Colonic mucosa (tissue), 4 donors: ENCODE measurements around the gene ANKFY1. TPM values are rescaled to one million over a fixed set of nuclear protein-coding genes. Genes with fewer than 3 reads are reported as not detected.

ENCODE experiments used
- DNase-seq: peaks from one replicate; pipeline ENCODE4 v3.0.0-alpha.2; 2020
- H3K27ac ChIP-seq: fragments of 200-600 bp; one replicate; pipeline ENCODE4 v1.8.0; 2021
- H3K27me3 ChIP-seq: fragments of 200-600 bp; one replicate; pipeline ENCODE4 v1.8.0; 2021
- H3K36me3 ChIP-seq: fragments of 200-600 bp; one replicate; pipeline ENCODE4 v1.8.0; 2021
- H3K4me1 ChIP-seq: fragments of 200-600 bp; one replicate; pipeline ENCODE4 v1.8.0; 2021; ENCODE audit warnings: mild to moderate bottlenecking
- H3K4me3 ChIP-seq: fragments of 200-600 bp; one replicate; pipeline ENCODE4 v1.8.0; 2021
- H3K9ac ChIP-seq, 2 donors: one replicate each; pipeline ENCODE4 v1.7.0; 2013; ENCODE audit warnings: control low read depth in 2 of 2, low read depth in 2 of 2, low read length in 2 of 2
- H3K9me3 ChIP-seq: fragments of 200-600 bp; one replicate; pipeline ENCODE4 v1.8.0; 2021
- intact Hi-C: fragments of 100-400 bp; cut with DNase I; formaldehyde crosslinking; loops from one replicate; pipeline ENCODE4 v1.14.1; 2022
- total RNA-seq, 2 donors: library from RNA; stranded (reverse); fragmentation: NEBNext Ultra II Directional in 1 of 2; extraction: Animal tissue kit (Norgen Biotek cat#: 25700) in 1 of 2; gene quantifications; one replicate each; pipeline ENCODE4 v1.2.1, GENCODE V29; 2021
- TF ChIP-seq, protein P1 (sequence below): fragments of 200-600 bp; IDR thresholded peaks from one replicate; pipeline ENCODE4 v1.8.0; 2022; ENCODE audit warnings: antibody characterized with exemption, mild to moderate bottlenecking
- donor health status: healthy.
- donor health status: DM: no; HTN: no; CAD: no.
- donor health status: DM: no; HTN: no; CAD: no.

ANKFY1 gene
- total RNA-seq, 2 donors from 2014 or later: 43.8 to 51.8 TPM

DNA sequence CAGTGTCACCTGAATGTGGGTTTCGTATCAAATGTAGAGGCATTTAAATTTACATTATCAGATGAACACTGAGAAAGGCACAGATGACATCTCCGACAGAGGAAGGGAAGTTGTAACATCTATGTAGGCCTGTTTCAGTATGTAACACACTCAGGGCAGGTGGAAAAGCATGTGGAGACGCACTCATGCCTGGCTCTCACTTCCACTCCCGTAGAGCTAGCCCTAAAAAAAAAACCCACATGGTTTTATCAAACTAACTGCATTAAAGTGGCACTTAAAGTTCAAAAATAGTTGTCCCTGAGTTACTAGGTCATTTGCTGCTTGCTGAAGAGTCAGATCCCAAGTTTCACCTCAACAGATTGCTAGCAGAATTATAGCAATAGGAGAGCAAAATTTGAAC is 6.1 kb upstream of the ANKFY1 start:
- Histone ChIP-seq H3K27me3 (no peaks in the 10 kb centered on the region), H3K9me3 (no peaks in the 10 kb centered on the region), H3K27ac (no peak overlapping the region), H3K9ac (no peak overlapping the region), H3K4me1 (no peaks in the 10 kb centered on the region), H3K4me3 (no peak overlapping the region), H3K36me3 (no peaks in the 10 kb centered on the region)
- intact Hi-C loops: no loop called here
- no peak for DNase-seq
- TF ChIP-seq, protein P1, sequence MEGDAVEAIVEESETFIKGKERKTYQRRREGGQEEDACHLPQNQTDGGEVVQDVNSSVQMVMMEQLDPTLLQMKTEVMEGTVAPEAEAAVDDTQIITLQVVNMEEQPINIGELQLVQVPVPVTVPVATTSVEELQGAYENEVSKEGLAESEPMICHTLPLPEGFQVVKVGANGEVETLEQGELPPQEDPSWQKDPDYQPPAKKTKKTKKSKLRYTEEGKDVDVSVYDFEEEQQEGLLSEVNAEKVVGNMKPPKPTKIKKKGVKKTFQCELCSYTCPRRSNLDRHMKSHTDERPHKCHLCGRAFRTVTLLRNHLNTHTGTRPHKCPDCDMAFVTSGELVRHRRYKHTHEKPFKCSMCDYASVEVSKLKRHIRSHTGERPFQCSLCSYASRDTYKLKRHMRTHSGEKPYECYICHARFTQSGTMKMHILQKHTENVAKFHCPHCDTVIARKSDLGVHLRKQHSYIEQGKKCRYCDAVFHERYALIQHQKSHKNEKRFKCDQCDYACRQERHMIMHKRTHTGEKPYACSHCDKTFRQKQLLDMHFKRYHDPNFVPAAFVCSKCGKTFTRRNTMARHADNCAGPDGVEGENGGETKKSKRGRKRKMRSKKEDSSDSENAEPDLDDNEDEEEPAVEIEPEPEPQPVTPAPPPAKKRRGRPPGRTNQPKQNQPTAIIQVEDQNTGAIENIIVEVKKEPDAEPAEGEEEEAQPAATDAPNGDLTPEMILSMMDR: no peak

DNA sequence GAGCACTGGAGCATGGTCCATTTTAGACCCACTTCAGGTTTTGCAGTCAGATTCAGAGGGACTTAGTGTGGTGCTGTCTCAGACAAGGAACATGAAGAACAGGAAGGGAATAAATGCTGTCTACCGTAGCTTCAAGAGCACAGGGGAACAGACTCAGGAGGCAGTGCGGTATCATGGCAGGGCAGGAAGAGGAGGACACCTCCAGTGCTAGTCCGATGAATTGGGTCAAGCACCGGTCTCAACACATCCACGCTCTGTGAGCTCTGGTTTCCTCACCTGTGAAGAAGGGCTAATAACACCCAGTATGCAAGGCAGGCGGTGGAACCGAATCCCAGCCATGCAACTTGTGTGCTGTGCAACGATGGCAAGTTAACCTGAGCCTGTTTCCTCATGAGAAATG is 3.6 kb upstream of the ANKFY1 start:
- no peak overlapping the region for H3K27ac ChIP-seq
- H3K4me3 ChIP-seq: no peak overlapping the region
- H3K4me1 ChIP-seq: no peaks in the 10 kb centered on the region
- no peaks in the 10 kb centered on the region for H3K9me3 ChIP-seq
- H3K27me3 ChIP-seq: no peaks in the 10 kb centered on the region
- TF ChIP-seq, protein P1: no peak
- intact Hi-C loops: no loop called here
- no peaks in the 10 kb centered on the region for H3K36me3 ChIP-seq
- no peak overlapping the region for H3K9ac ChIP-seq
- DNase-seq: no peak

DNA sequence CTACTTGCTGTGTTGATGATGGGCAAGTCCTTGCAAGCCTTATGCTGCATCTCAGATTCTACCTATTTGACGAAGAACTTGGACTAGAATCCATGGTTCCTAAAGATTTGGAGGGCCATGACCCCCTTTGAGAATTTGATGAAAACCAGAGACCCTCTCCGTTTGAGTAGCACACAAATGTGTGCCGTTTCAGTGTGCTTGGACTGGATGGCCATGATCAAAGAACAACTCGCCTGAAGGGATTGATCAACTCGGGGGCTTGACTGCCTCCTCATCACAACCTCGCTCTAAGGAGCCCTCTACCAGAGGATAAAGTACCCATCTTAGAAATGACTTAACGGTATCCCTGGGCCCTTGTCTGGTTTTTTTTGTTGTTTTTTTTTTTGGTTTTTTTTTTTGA is 2.8 kb upstream of the ANKFY1 start:
- Histone ChIP-seq H3K4me1 (no peaks in the 10 kb centered on the region), H3K9ac (no peak overlapping the region), H3K27ac (no peak overlapping the region), H3K4me3 (no peak overlapping the region), H3K27me3 (no peaks in the 10 kb centered on the region), H3K9me3 (no peaks in the 10 kb centered on the region), H3K36me3 (no peaks in the 10 kb centered on the region)
- intact Hi-C loops: no loop called here
- TF ChIP-seq, protein P1: no peak
- no peak for DNase-seq

DNA sequence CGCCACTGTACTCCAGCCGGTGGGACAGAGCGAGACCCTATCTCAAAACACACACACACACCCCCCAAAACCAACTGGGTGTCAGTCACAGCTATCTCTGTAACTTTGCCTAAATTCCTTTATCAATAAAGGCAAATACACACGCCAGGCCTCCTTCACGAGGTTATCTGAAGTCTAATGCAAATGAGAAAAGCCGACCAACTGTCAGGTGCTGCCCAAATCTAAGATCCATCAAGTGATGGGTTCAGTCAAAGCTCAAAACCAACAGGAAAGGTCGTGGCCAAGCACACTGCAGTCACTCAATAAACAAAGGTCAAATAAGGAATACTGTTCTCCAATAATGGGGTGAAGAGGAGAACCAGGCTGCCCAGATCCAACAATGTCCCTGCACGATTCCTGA is 1.1 kb downstream of the ANKFY1 start:
- Histone ChIP-seq H3K4me1 (no peaks in the 10 kb centered on the region), H3K27me3 (no peaks in the 10 kb centered on the region), H3K36me3 (no peaks in the 10 kb centered on the region), H3K9ac (peak overlapping the region; percentile 93 to 97), H3K27ac (peak overlapping the region; percentile 81), H3K4me3 (peak overlapping the region; percentile 96), H3K9me3 (no peaks in the 10 kb centered on the region)
- DNase-seq: no peak
- intact Hi-C loops: no loop called here
- TF ChIP-seq, protein P1: no peak

DNA sequence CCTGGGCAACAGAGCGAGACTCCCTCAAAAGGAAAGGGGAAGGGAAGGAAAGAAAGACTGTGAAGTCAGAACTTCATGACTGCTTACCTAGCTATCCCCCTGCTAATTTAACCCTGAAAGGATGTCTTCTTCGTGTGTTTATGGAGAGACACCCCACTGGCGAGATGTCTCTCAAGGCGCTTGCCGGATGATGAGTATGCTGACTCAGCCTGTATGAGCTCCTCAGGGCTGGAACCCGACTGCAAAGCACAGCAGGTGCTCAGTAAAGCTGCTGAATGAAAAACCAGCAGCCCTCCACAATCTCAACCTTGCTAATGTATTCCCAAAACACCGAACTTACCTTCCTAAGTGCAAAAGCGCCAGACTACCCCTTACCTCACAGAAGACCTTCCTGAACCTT is 2.3 kb downstream of the ANKFY1 start:
- intact Hi-C loops: no loop called here
- H3K27ac ChIP-seq: no peak overlapping the region
- TF ChIP-seq, protein P1: no peak
- no peak overlapping the region for H3K4me3 ChIP-seq
- H3K36me3 ChIP-seq: no peaks in the 10 kb centered on the region
- H3K9ac ChIP-seq: no peak overlapping the region
- no peaks in the 10 kb centered on the region for H3K9me3 ChIP-seq
- no peaks in the 10 kb centered on the region for H3K4me1 ChIP-seq
- H3K27me3 ChIP-seq: no peaks in the 10 kb centered on the region
- DNase-seq: no peak

DNA sequence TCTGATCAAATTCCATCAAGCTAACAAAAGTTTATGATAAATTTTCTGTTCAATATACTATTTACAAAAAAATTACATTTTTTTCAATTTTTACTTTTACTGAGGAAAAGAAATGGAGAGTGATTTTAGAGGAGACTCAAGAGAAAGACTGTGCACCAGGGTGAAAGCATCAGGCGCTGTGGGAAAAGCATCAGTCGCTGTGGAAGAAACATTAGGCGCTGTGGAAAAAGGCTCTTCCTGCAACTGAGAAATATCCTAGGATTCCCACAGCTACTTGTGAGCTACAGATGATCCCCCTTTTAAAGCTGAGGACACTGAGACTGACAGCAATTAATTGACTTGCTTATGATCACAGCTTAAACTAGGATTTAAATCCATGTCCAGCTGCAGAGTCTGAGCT is 4.9 kb downstream of the ANKFY1 start:
- no peaks in the 10 kb centered on the region for H3K36me3 ChIP-seq
- H3K9me3 ChIP-seq: no peaks in the 10 kb centered on the region
- H3K27me3 ChIP-seq: no peaks in the 10 kb centered on the region
- TF ChIP-seq, protein P1: no peak
- H3K4me1 ChIP-seq: no peaks in the 10 kb centered on the region
- intact Hi-C loops: no loop called here
- no peak overlapping the region for H3K9ac ChIP-seq
- DNase-seq: no peak
- H3K4me3 ChIP-seq: no peak overlapping the region
- H3K27ac ChIP-seq: no peak overlapping the region
